GM18867 (cell line): ENCODE results near the gene TBC1D22A.
"Not testable (repeated sequence)": the region's sequence is repeated elsewhere in the genome, so short reads cannot be mapped to it uniquely, and the experiment has no call there.

Source experiments
- ATAC-seq: cut with Tn5 transposase; IDR thresholded peaks from one replicate; pipeline ENCODE4 v1.9.1; 2021; ENCODE audit warnings: mild to moderate bottlenecking, moderate library complexity; ENCODE audit not compliant: unreplicated experiment

Gene TBC1D22A

GRCh38 chr22:47170511-47171440 lies 408.3 kb downstream of the TBC1D22A start:
- ATAC-seq: not testable (repeated sequence)

GRCh38 chr22:47171441-47172221 lies 409.2 kb downstream of the TBC1D22A start:
- no peak for ATAC-seq

- ATAC-seq: no peak
Measured at GRCh38 chr22:47172771-47173534, 410.5 kb downstream of the TBC1D22A start.

- no peak for ATAC-seq
Measured at GRCh38 chr22:47173535-47174021, 411.1 kb downstream of the TBC1D22A start.

- ATAC-seq: no peak
Measured at GRCh38 chr22:47174096-47174495, 411.6 kb downstream of the TBC1D22A start.

- no peak for ATAC-seq
Measured at GRCh38 chr22:47174671-47175112, 412.2 kb downstream of the TBC1D22A start.

GRCh38 chr22:47175151-47176025 lies 412.9 kb downstream of the TBC1D22A start:
- no peak for ATAC-seq

- no peak for ATAC-seq
Measured at GRCh38 chr22:47176026-47176389, 413.6 kb downstream of the TBC1D22A start.

GRCh38 chr22:47176573-47177333 lies 414.3 kb downstream of the TBC1D22A start:
- ATAC-seq: no peak

GRCh38 chr22:47177334-47177815 lies 414.9 kb downstream of the TBC1D22A start:
- ATAC-seq: no peak

GRCh38 chr22:47178339-47178738 lies 415.9 kb downstream of the TBC1D22A start:
- no peak for ATAC-seq

- ATAC-seq: no peak
Measured at GRCh38 chr22:47180796-47181195, 418.3 kb downstream of the TBC1D22A start.

GRCh38 chr22:47187176-47187957 lies 424.9 kb downstream of the TBC1D22A start:
- ATAC-seq: no peak

- ATAC-seq: no peak
Measured at GRCh38 chr22:47188261-47189055, 426.0 kb downstream of the TBC1D22A start.

- no peak for ATAC-seq
Measured at GRCh38 chr22:47189056-47189916, 426.8 kb downstream of the TBC1D22A start.

GRCh38 chr22:47190276-47190956 lies 428.0 kb downstream of the TBC1D22A start:
- ATAC-seq: no peak
